Stimulated activated naive CD8-positive, alpha-beta T cell treated with anti-CD3 and anti-CD28 coated beads, Interleukin-15, amount 100 ng/mL, for 72 hours (primary cell): ENCODE data around the gene RXFP4.
A peak's percentile ranks its signal among the peaks of the same experiment; 100 is the strongest.

Source experiments
- ATAC-seq: fragments of 150-1000 bp; cut with Tn5 transposase; 2 replicates; pipeline ENCODE4 v1.10.0; 2021; ENCODE audit warnings: mild to moderate bottlenecking, moderate library complexity
- DNase-seq, 2 donors: peaks; one replicate each; pipeline ENCODE4 v3.0.0; 2021 to 2022
- H3K27ac Mint-ChIP-seq, 2 donors: one replicate each; pipeline ENCODE4 v1.8.0; 2022; ENCODE audit warnings: mild to moderate bottlenecking in 2 of 2, mixed read lengths in 2 of 2, moderate library complexity in 2 of 2
- H3K27me3 Mint-ChIP-seq: one replicate; pipeline ENCODE4 v1.8.0; 2022; ENCODE audit warnings: mixed read lengths
- H3K4me1 Mint-ChIP-seq: one replicate; pipeline ENCODE4 v1.8.0; 2022; ENCODE audit warnings: mild to moderate bottlenecking, mixed read lengths
- H3K4me3 Mint-ChIP-seq, 2 donors: one replicate each; pipeline ENCODE4 v1.8.0; 2022; ENCODE audit warnings: mild to moderate bottlenecking in 2 of 2, mixed read lengths in 2 of 2, moderate library complexity in 1 of 2
- H3K9me3 Mint-ChIP-seq, 2 donors: one replicate each; pipeline ENCODE4 v1.8.0; 2022; ENCODE audit warnings: mixed read lengths in 2 of 2

RXFP4 gene

GRCh38 chr1:155941845-155942531 lies 550 bp downstream of the RXFP4 start:
- no peak for DNase-seq
- Mint-ChIP-seq H3K4me3 (peak overlapping the region; percentile 3 to 31), H3K27ac (peak overlapping the region; percentile 94 to 97), H3K9me3 (no peaks in the 10 kb centered on the region), H3K4me1 (peaks cover 89% of the 10 kb centered on the region), H3K27me3 (no peaks in the 10 kb centered on the region)
- ATAC-seq = no peak

GRCh38 chr1:155942578-155943141 lies 1.2 kb downstream of the RXFP4 start:
- peak overlapping the region; percentile 73 to 97 for H3K27ac Mint-ChIP-seq
- ATAC-seq = no peak
- no peaks in the 10 kb centered on the region for H3K9me3 Mint-ChIP-seq
- no peaks in the 10 kb centered on the region for H3K27me3 Mint-ChIP-seq
- DNase-seq = no peak
- H3K4me1 Mint-ChIP-seq = peaks cover 96% of the 10 kb centered on the region
- peak overlapping the region in 1 of 2 donors; percentile 16 for H3K4me3 Mint-ChIP-seq

GRCh38 chr1:155944444-155944799 lies 3.0 kb downstream of the RXFP4 start:
- peak overlapping the region in 1 of 2 donors; percentile 40 for H3K4me3 Mint-ChIP-seq
- peak overlapping the region; percentile 93 to 94 for H3K27ac Mint-ChIP-seq
- H3K27me3 Mint-ChIP-seq = no peaks in the 10 kb centered on the region
- H3K9me3 Mint-ChIP-seq = no peaks in the 10 kb centered on the region
- DNase-seq = no peak
- H3K4me1 Mint-ChIP-seq = peaks cover 93% of the 10 kb centered on the region
- no peak for ATAC-seq

- Mint-ChIP-seq H3K4me1 (peaks cover 82% of the 10 kb centered on the region), H3K4me3 (peak overlapping the region; percentile 71 to 77), H3K27ac (peak overlapping the region; percentile 86 to 94), H3K9me3 (no peaks in the 10 kb centered on the region), H3K27me3 (no peaks in the 10 kb centered on the region)
- ATAC-seq = peak; percentile 61
- DNase-seq = no peak
Measured at GRCh38 chr1:155946633-155947219, 5.3 kb downstream of the RXFP4 start.

GRCh38 chr1:155947292-155947691 lies 5.9 kb downstream of the RXFP4 start:
- peaks cover 82% of the 10 kb centered on the region for H3K4me1 Mint-ChIP-seq
- peak overlapping the region; percentile 71 to 77 for H3K4me3 Mint-ChIP-seq
- no peak for DNase-seq
- no peak for ATAC-seq
- H3K27ac Mint-ChIP-seq = peak overlapping the region; percentile 86 to 94
- H3K9me3 Mint-ChIP-seq = no peaks in the 10 kb centered on the region
- no peaks in the 10 kb centered on the region for H3K27me3 Mint-ChIP-seq

- peak overlapping the region; percentile 6 to 24 for H3K4me3 Mint-ChIP-seq
- no peaks in the 10 kb centered on the region for H3K9me3 Mint-ChIP-seq
- no peaks in the 10 kb centered on the region for H3K27me3 Mint-ChIP-seq
- peak overlapping the region; percentile 86 to 94 for H3K27ac Mint-ChIP-seq
- H3K4me1 Mint-ChIP-seq = peaks cover 82% of the 10 kb centered on the region
- ATAC-seq (no peak), DNase-seq (no peak)
Measured at GRCh38 chr1:155947741-155948140, 6.3 kb downstream of the RXFP4 start.

GRCh38 chr1:155950829-155951228 lies 9.4 kb downstream of the RXFP4 start:
- Mint-ChIP-seq H3K4me1 (peaks cover 53% of the 10 kb centered on the region), H3K4me3 (no peak overlapping the region), H3K27ac (peak overlapping the region in 1 of 2 donors; percentile 86), H3K27me3 (no peaks in the 10 kb centered on the region), H3K9me3 (no peaks in the 10 kb centered on the region)
- no peak for DNase-seq
- ATAC-seq = no peak

GRCh38 chr1:155951753-155952504 lies 10.5 kb downstream of the RXFP4 start:
- ATAC-seq = peak; percentile 54
- no peaks in the 10 kb centered on the region for H3K9me3 Mint-ChIP-seq

GRCh38 chr1:155952505-155952890 lies 11.1 kb downstream of the RXFP4 start:
- Mint-ChIP-seq H3K27me3 (no peaks in the 10 kb centered on the region), H3K4me3 (no peak overlapping the region), H3K27ac (peak overlapping the region in 1 of 2 donors; percentile 95), H3K4me1 (peaks cover 36% of the 10 kb centered on the region), H3K9me3 (no peaks in the 10 kb centered on the region)
- ATAC-seq (no peak), DNase-seq (no peak)

More at GRCh38 chr1:155951753-155952504, 10.5 kb downstream of the RXFP4 start:
- peak overlapping the region; percentile 84 to 95 for H3K27ac Mint-ChIP-seq
- no peak overlapping the region for H3K4me3 Mint-ChIP-seq
- peaks cover 42% of the 10 kb centered on the region for H3K4me1 Mint-ChIP-seq
- no peaks in the 10 kb centered on the region for H3K27me3 Mint-ChIP-seq
- DNase-seq = no peak

- peak overlapping the region in 1 of 2 donors; percentile 6 for H3K27ac Mint-ChIP-seq
- DNase-seq = no peak
- H3K9me3 Mint-ChIP-seq = no peaks in the 10 kb centered on the region
- H3K4me3 Mint-ChIP-seq = no peak overlapping the region
- peaks cover 22% of the 10 kb centered on the region for H3K4me1 Mint-ChIP-seq
- H3K27me3 Mint-ChIP-seq = no peaks in the 10 kb centered on the region
- no peak for ATAC-seq
Measured at GRCh38 chr1:155954645-155955044, 13.2 kb downstream of the RXFP4 start.

GRCh38 chr1:155957411-155957915 lies 16.0 kb downstream of the RXFP4 start:
- peaks cover 27% of the 10 kb centered on the region for H3K4me1 Mint-ChIP-seq
- no peak for ATAC-seq
- peak overlapping the region; percentile 72 to 89 for H3K27ac Mint-ChIP-seq
- H3K27me3 Mint-ChIP-seq = no peaks in the 10 kb centered on the region
- H3K9me3 Mint-ChIP-seq = no peaks in the 10 kb centered on the region
- no peak for DNase-seq
- no peak overlapping the region for H3K4me3 Mint-ChIP-seq

GRCh38 chr1:155960081-155960745 lies 18.8 kb downstream of the RXFP4 start:
- no peak for DNase-seq
- ATAC-seq = no peak
- Mint-ChIP-seq H3K27me3 (no peaks in the 10 kb centered on the region), H3K4me3 (no peak overlapping the region), H3K27ac (peak overlapping the region; percentile 50 to 98), H3K4me1 (peaks cover 32% of the 10 kb centered on the region), H3K9me3 (no peaks in the 10 kb centered on the region)

GRCh38 chr1:155961937-155962336 lies 20.5 kb downstream of the RXFP4 start:
- DNase-seq (no peak), ATAC-seq (no peak)
- Mint-ChIP-seq H3K27me3 (no peaks in the 10 kb centered on the region), H3K27ac (peak overlapping the region; percentile 76 to 96), H3K4me3 (no peak overlapping the region), H3K9me3 (no peaks in the 10 kb centered on the region), H3K4me1 (peaks cover 46% of the 10 kb centered on the region)

GRCh38 chr1:155962599-155963211 lies 21.3 kb downstream of the RXFP4 start:
- Mint-ChIP-seq H3K27me3 (no peaks in the 10 kb centered on the region), H3K27ac (peak overlapping the region; percentile 34 to 72), H3K4me3 (no peak overlapping the region), H3K4me1 (peaks cover 54% of the 10 kb centered on the region), H3K9me3 (no peaks in the 10 kb centered on the region)
- DNase-seq (no peak), ATAC-seq (no peak)

- Mint-ChIP-seq H3K9me3 (no peaks in the 10 kb centered on the region), H3K27me3 (no peaks in the 10 kb centered on the region), H3K4me1 (peaks cover 69% of the 10 kb centered on the region), H3K4me3 (no peak overlapping the region), H3K27ac (peak overlapping the region in 1 of 2 donors; percentile 92)
- ATAC-seq (no peak), DNase-seq (no peak)
Measured at GRCh38 chr1:155964193-155964592, 22.8 kb downstream of the RXFP4 start.
